Esophagus (tissue), 2 donors: ENCODE results near the gene TKTL2. TPM values are rescaled to one million over a fixed set of nuclear protein-coding genes. Genes with fewer than 3 reads are reported as not detected.
"Not testable (repeated sequence)": the region's sequence is repeated elsewhere in the genome, so short reads cannot be mapped to it uniquely, and the experiment has no call there.

Experiments
- H3K27ac ChIP-seq, 2 donors: one replicate each; pipeline ENCODE4 v1.5.1; 2013; ENCODE audit warnings: low read depth in 2 of 2, mild to moderate bottlenecking in 2 of 2, inconsistent platforms in 1 of 2, low read length in 1 of 2, moderate library complexity in 1 of 2
- H3K27me3 ChIP-seq, 2 donors: one replicate each; pipeline ENCODE4 v1.6.1; 2013; ENCODE audit warnings: low read length in 2 of 2, control low read depth in 1 of 2, mild to moderate bottlenecking in 1 of 2; ENCODE audit not compliant: insufficient read depth in 2 of 2, control insufficient read depth in 1 of 2
- H3K36me3 ChIP-seq, 2 donors: one replicate each; pipeline ENCODE4 v1.6.1; 2013; ENCODE audit warnings: low read length in 1 of 2; ENCODE audit not compliant: control insufficient read depth in 2 of 2, insufficient read depth in 2 of 2
- H3K4me1 ChIP-seq, 2 donors: one replicate each; pipeline ENCODE4 v1.6.1; 2013; ENCODE audit warnings: low read length in 1 of 2; ENCODE audit not compliant: control insufficient read depth in 2 of 2, insufficient read depth in 2 of 2
- H3K4me3 ChIP-seq, 2 donors: one replicate each; pipeline ENCODE4 v1.5.1; 2013; ENCODE audit warnings: low read length in 2 of 2, mild to moderate bottlenecking in 2 of 2, low read depth in 1 of 2, moderate library complexity in 1 of 2
- H3K9me3 ChIP-seq, 2 donors: one replicate each; pipeline ENCODE4 v1.6.1; 2013; ENCODE audit warnings: mild to moderate bottlenecking in 2 of 2, low read depth in 1 of 2, low read length in 1 of 2, moderate library complexity in 1 of 2; ENCODE audit not compliant: control insufficient read depth in 2 of 2, insufficient read depth in 1 of 2
- WGBS, 2 donors: extraction: QIAGEN DNeasy Blood & Tissue Kit; methylation state at CpG; one replicate each; pipeline ENCODE4 v1.1.7; 2013; 5-methylcytosine and 5-hydroxymethylcytosine counted together
- polyA plus RNA-seq, 2 donors: library from polyadenylated mRNA; stranded (reverse); fragments of 200-250 nt; gene quantifications; one replicate each; pipeline ENCODE4 v1.2.3, GENCODE V29; 2013
- donor health status: healthy with polysubstance abuse.
- donor health status: Bipolar disorder and iron deficiency.

The TKTL2 gene
- polyA plus RNA-seq, 2 donors = not detected

- H3K4me1 ChIP-seq = no peaks in the 10 kb centered on the region
- H3K36me3 ChIP-seq = no peaks in the 10 kb centered on the region
- no peaks in the 10 kb centered on the region for H3K27me3 ChIP-seq
- WGBS, 2 donors = 79 to 80% methylated on average over 5 of the region's 5 CpGs
- H3K9me3 ChIP-seq = no peaks in the 10 kb centered on the region
- H3K27ac ChIP-seq = no peak overlapping the region
- no peak overlapping the region for H3K4me3 ChIP-seq
Observed at GRCh38 chr4:163462556-163462955, 11.0 kb downstream of the TKTL2 start.

GRCh38 chr4:163448540-163449203 lies 24.9 kb downstream of the TKTL2 start:
- no peaks in the 10 kb centered on the region for H3K36me3 ChIP-seq
- H3K4me3 ChIP-seq = no peak overlapping the region
- H3K27ac ChIP-seq = no peak overlapping the region
- H3K27me3 ChIP-seq = no peaks in the 10 kb centered on the region
- no peaks in the 10 kb centered on the region for H3K4me1 ChIP-seq
- 48 to 58% methylated on average over 6 of the region's 6 CpGs for WGBS, 2 donors
- no peaks in the 10 kb centered on the region for H3K9me3 ChIP-seq

GRCh38 chr4:163447481-163447880 lies 26.1 kb downstream of the TKTL2 start:
- no peaks in the 10 kb centered on the region for H3K36me3 ChIP-seq
- WGBS, 2 donors = 62 to 68% methylated on average over 1 of the region's 1 CpG
- H3K4me3 ChIP-seq = no peak overlapping the region
- H3K27ac ChIP-seq = no peak overlapping the region
- no peaks in the 10 kb centered on the region for H3K27me3 ChIP-seq
- H3K4me1 ChIP-seq = no peaks in the 10 kb centered on the region
- no peaks in the 10 kb centered on the region for H3K9me3 ChIP-seq

- 86 to 90% methylated on average over 12 of the region's 12 CpGs for WGBS, 2 donors
- not testable (repeated sequence) for H3K4me3 ChIP-seq, H3K9me3 ChIP-seq, H3K36me3 ChIP-seq, H3K4me1 ChIP-seq, H3K27ac ChIP-seq, H3K27me3 ChIP-seq
Observed at GRCh38 chr4:163447023-163447422, 26.5 kb downstream of the TKTL2 start.

GRCh38 chr4:163440040-163440439 lies 33.5 kb downstream of the TKTL2 start:
- Histone ChIP-seq H3K4me3 (no peak overlapping the region), H3K27me3 (no peaks in the 10 kb centered on the region), H3K36me3 (no peaks in the 10 kb centered on the region), H3K4me1 (no peaks in the 10 kb centered on the region), H3K9me3 (no peaks in the 10 kb centered on the region), H3K27ac (no peak overlapping the region)
- 49 to 55% methylated on average over 2 of the region's 2 CpGs for WGBS, 2 donors

Other genes starting within 250 kb of the TKTL2 start
- under 1 TPM; 0.33 to 0.42 TPM for gene NPY1R, start 141.2 kb downstream of the TKTL2 start, polyA plus RNA-seq
- under 1 TPM in 1 of 2 donors, not detected in 1; 0.04 TPM for gene NPY5R, start 129.9 kb downstream of the TKTL2 start, polyA plus RNA-seq
- 10 to 100 TPM in 1 of 2 donors, 1 to 10 TPM in 1; 7.4 to 12.6 TPM for gene TMA16, start 20.9 kb upstream of the TKTL2 start, polyA plus RNA-seq